ENCODE data around the gene LCOR. TPM values are rescaled to one million over a fixed set of nuclear protein-coding genes. Genes with fewer than 3 reads are reported as not detected.

The LCOR gene
- total RNA-seq, 4 donors from 2014 or later: 47.2 to 86.4 (median 60.0) TPM

GRCh38 chr10:97040706-97041105 is 208.6 kb downstream of the LCOR start:
- Histone ChIP-seq H3K4me1 (peaks cover 0 to 12% (median 4%) of the 10 kb centered on the region in 4 donors), H3K36me3 (no peaks in the 10 kb centered on the region), H3K4me3 (no peak overlapping the region), H3K9me3 (no peaks in the 10 kb centered on the region), H3K27ac (no peak overlapping the region), H3K27me3 (peaks cover 4% of the 10 kb centered on the region)
- intact Hi-C loops (cut with DNase I; ENCODE audit: low total_unique reads): no loop called here
- TF ChIP-seq EP300 (IDR thresholded peaks at IDR 0.05; ENCODE audit: low read depth) (no peak), POLR2A (IDR thresholded peaks at IDR 0.05) (no peak), POLR2AphosphoS5 (IDR thresholded peaks at IDR 0.05) (no peak), CTCF (IDR thresholded peaks at IDR 0.05) (no peak)
- WGBS, 2 donors (ENCODE audit: low coverage in 1 of 2): 83% methylated on average over 8 of the region's 8 CpGs; no CpG with 5 or more reads in 1 of the 2 donors
- in situ Hi-C loops (cut with MboI; ENCODE audit: low pct_ligation_motif_present in 1 of 4, low pct_unique_long_range_greater_than_20kb in 1 of 4, low sequenced_read_pairs in 3 of 4): loop anchor here in 2 of 4 donors (25.0 kb wide), 2 partner anchors 278 to 628 kb away; no protein-coding TSS in a partner anchor
- no peak for DNase-seq

DNA sequence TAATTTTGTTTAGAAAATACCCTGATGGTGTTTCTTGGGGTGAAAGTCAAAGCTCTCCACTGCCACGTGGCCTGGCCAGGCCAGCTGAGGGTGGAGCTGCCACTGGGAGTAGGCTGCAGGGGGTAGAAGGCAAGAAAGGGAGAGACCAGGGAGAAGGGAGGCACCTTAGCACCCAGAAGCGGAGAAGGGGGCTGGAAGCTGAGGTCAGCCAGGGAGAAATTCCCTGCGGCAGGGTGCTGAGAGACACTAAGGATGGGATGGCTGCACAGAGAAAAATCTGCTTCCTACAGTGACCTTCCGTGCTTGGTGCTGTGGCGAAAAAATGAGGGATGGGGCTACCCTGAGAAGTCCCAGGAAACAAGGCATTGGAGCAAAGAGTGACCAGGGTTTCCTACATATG is 210.0 kb downstream of the LCOR start:
- no peak for DNase-seq
- 85 to 93% methylated on average over 5 of the region's 5 CpGs for WGBS, 2 donors (ENCODE audit: low coverage in 1 of 2)
- in situ Hi-C loops (cut with MboI; ENCODE audit: low pct_ligation_motif_present in 1 of 4, low pct_unique_long_range_greater_than_20kb in 1 of 4, low sequenced_read_pairs in 3 of 4): loop anchor here in 2 of 4 donors (25.0 kb wide), 2 partner anchors 280 to 630 kb away; no protein-coding TSS in a partner anchor

GRCh38 chr10:97042716-97043562 is 210.8 kb downstream of the LCOR start:
- WGBS, 2 donors (ENCODE audit: low coverage in 1 of 2): 92% methylated on average over 38 of the region's 38 CpGs; no CpG with 5 or more reads in 1 of the 2 donors
- in situ Hi-C loops (cut with MboI; ENCODE audit: low pct_ligation_motif_present in 1 of 4, low pct_unique_long_range_greater_than_20kb in 1 of 4, low sequenced_read_pairs in 3 of 4) (loop anchor here in 2 of 4 donors (25.0 kb wide), 2 partner anchors 281 to 631 kb away; no protein-coding TSS in a partner anchor), intact Hi-C loops (cut with DNase I; ENCODE audit: low total_unique reads) (no loop called here)
- H3K9me3 ChIP-seq: no peaks in the 10 kb centered on the region
- DNase-seq: no peak
- no peaks in the 10 kb centered on the region for H3K36me3 ChIP-seq
- no peak overlapping the region for H3K27ac ChIP-seq
- no peak overlapping the region for H3K4me3 ChIP-seq
- TF ChIP-seq POLR2AphosphoS5 (IDR thresholded peaks at IDR 0.05): no peak
- no peak for TF ChIP-seq CTCF (IDR thresholded peaks at IDR 0.05)
- no peak for TF ChIP-seq EP300 (IDR thresholded peaks at IDR 0.05; ENCODE audit: low read depth)
- no peak for TF ChIP-seq POLR2A (IDR thresholded peaks at IDR 0.05)
- peaks cover 0 to 3% (median 1%) of the 10 kb centered on the region in 4 donors for H3K4me1 ChIP-seq
- no peaks in the 10 kb centered on the region for H3K27me3 ChIP-seq

More for the DNA sequence above, 210.0 kb downstream of the LCOR start:
- no peak for TF ChIP-seq POLR2AphosphoS5 (IDR thresholded peaks at IDR 0.05)
- no peak for TF ChIP-seq EP300 (IDR thresholded peaks at IDR 0.05; ENCODE audit: low read depth)
- TF ChIP-seq CTCF (IDR thresholded peaks at IDR 0.05): no peak
- TF ChIP-seq POLR2A (IDR thresholded peaks at IDR 0.05): no peak
- Histone ChIP-seq H3K27ac (no peak overlapping the region), H3K36me3 (no peaks in the 10 kb centered on the region), H3K27me3 (no peaks in the 10 kb centered on the region), H3K9me3 (no peaks in the 10 kb centered on the region), H3K4me3 (no peak overlapping the region), H3K4me1 (peaks cover 0 to 11% (median 4%) of the 10 kb centered on the region in 4 donors)
- intact Hi-C loops (cut with DNase I; ENCODE audit: low total_unique reads): no loop called here

DNA sequence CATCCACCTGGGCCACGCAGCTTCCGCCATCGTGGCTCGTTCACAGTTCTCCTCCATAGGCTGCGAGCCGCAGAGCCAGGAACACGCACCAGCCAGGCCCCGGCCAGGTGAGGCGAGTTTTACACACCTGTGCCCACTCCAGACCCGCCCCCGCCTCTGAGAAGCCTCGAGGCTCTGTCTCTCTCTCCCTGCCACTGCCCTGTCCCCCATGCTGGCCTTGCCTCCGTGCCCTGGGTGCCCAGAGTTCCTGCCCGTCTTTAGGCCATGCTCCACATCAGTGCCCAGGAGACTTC is 211.4 kb downstream of the LCOR start:
- Histone ChIP-seq H3K27ac (no peak overlapping the region), H3K9me3 (no peaks in the 10 kb centered on the region), H3K4me1 (no peaks in the 10 kb centered on the region), H3K36me3 (no peaks in the 10 kb centered on the region), H3K4me3 (no peak overlapping the region), H3K27me3 (no peaks in the 10 kb centered on the region)
- in situ Hi-C loops (cut with MboI; ENCODE audit: low pct_ligation_motif_present in 1 of 4, low pct_unique_long_range_greater_than_20kb in 1 of 4, low sequenced_read_pairs in 3 of 4): loop anchor here in 2 of 4 donors (25.0 kb wide), 2 partner anchors 281 to 631 kb away; no protein-coding TSS in a partner anchor
- intact Hi-C loops (cut with DNase I; ENCODE audit: low total_unique reads): no loop called here
- 77% methylated on average over 12 of the region's 14 CpGs; no CpG with 5 or more reads in 1 of the 2 donors for WGBS, 2 donors (ENCODE audit: low coverage in 1 of 2)
- no peak for TF ChIP-seq POLR2A (IDR thresholded peaks at IDR 0.05)
- TF ChIP-seq EP300 (IDR thresholded peaks at IDR 0.05; ENCODE audit: low read depth): no peak
- no peak for TF ChIP-seq CTCF (IDR thresholded peaks at IDR 0.05)
- TF ChIP-seq POLR2AphosphoS5 (IDR thresholded peaks at IDR 0.05): no peak
- DNase-seq: no peak
